Measurements from ENCODE around the gene MEX3D.

MEX3D gene

DNA sequence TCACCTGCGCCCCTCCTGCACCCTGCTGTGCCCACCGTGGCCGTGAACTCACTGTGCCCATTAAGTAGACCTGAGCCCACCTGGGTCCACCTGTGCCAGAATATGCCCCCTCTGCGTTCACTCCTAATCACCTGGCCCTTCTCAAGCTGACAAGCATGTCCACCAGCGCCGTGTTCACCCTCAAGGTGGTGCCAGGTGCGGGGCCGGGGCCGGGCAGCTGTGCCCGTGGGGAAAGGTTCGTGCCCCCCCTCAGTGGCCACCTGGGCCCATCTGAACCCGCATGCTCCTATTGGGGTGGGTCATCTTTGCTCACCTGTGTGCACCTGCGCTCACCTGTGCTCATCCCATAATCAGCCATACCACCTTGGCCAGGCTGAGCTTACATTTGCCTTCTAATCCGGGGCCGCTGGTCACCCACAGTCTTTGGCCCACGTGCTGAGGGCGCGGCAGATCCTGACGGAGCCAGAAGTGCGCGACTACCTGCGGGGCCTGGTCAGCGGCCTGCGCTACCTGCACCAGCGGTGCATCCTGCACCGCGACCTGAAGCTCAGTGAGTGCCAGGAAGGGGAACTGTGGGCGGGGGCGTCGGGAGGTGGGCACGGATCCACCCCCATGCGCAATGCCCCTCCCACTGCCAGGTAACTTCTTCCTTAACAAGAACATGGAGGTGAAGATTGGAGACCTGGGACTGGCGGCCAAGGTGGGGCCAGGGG is 41.9 kb downstream of the MEX3D start:
- Histone ChIP-seq H3K27ac (replicated peaks) (no peak overlapping the region), H3K4me3 (replicated peaks; ENCODE audit: insufficient read depth, low read length) (no peak overlapping the region), H3K27me3 (ENCODE audit: insufficient read depth, poor library complexity, severe bottlenecking) (peaks cover 22% of the 10 kb centered on the region)
- DNase-seq (ENCODE audit: low read depth in 1 of 2, low spot score in 1 of 2), result no peak
- TF ChIP-seq, protein P1, sequence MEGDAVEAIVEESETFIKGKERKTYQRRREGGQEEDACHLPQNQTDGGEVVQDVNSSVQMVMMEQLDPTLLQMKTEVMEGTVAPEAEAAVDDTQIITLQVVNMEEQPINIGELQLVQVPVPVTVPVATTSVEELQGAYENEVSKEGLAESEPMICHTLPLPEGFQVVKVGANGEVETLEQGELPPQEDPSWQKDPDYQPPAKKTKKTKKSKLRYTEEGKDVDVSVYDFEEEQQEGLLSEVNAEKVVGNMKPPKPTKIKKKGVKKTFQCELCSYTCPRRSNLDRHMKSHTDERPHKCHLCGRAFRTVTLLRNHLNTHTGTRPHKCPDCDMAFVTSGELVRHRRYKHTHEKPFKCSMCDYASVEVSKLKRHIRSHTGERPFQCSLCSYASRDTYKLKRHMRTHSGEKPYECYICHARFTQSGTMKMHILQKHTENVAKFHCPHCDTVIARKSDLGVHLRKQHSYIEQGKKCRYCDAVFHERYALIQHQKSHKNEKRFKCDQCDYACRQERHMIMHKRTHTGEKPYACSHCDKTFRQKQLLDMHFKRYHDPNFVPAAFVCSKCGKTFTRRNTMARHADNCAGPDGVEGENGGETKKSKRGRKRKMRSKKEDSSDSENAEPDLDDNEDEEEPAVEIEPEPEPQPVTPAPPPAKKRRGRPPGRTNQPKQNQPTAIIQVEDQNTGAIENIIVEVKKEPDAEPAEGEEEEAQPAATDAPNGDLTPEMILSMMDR (IDR thresholded peaks at IDR 0.05; ENCODE audit: insufficient read depth, low read length), result no peak
- no peak for TF ChIP-seq POLR2AphosphoS5 (IDR thresholded peaks at IDR 0.05; ENCODE audit: low read depth)
- TF ChIP-seq GABPA (IDR thresholded peaks at IDR 0.05; ENCODE audit: low read depth), result no peak
- TF ChIP-seq SPI1 (IDR thresholded peaks at IDR 0.05; ENCODE audit: borderline replicate concordance, low read depth), result no peak
- TF ChIP-seq, protein P2, sequence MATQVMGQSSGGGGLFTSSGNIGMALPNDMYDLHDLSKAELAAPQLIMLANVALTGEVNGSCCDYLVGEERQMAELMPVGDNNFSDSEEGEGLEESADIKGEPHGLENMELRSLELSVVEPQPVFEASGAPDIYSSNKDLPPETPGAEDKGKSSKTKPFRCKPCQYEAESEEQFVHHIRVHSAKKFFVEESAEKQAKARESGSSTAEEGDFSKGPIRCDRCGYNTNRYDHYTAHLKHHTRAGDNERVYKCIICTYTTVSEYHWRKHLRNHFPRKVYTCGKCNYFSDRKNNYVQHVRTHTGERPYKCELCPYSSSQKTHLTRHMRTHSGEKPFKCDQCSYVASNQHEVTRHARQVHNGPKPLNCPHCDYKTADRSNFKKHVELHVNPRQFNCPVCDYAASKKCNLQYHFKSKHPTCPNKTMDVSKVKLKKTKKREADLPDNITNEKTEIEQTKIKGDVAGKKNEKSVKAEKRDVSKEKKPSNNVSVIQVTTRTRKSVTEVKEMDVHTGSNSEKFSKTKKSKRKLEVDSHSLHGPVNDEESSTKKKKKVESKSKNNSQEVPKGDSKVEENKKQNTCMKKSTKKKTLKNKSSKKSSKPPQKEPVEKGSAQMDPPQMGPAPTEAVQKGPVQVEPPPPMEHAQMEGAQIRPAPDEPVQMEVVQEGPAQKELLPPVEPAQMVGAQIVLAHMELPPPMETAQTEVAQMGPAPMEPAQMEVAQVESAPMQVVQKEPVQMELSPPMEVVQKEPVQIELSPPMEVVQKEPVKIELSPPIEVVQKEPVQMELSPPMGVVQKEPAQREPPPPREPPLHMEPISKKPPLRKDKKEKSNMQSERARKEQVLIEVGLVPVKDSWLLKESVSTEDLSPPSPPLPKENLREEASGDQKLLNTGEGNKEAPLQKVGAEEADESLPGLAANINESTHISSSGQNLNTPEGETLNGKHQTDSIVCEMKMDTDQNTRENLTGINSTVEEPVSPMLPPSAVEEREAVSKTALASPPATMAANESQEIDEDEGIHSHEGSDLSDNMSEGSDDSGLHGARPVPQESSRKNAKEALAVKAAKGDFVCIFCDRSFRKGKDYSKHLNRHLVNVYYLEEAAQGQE (IDR thresholded peaks at IDR 0.05; ENCODE audit: insufficient replicate concordance, low read depth), result no peak

DNA sequence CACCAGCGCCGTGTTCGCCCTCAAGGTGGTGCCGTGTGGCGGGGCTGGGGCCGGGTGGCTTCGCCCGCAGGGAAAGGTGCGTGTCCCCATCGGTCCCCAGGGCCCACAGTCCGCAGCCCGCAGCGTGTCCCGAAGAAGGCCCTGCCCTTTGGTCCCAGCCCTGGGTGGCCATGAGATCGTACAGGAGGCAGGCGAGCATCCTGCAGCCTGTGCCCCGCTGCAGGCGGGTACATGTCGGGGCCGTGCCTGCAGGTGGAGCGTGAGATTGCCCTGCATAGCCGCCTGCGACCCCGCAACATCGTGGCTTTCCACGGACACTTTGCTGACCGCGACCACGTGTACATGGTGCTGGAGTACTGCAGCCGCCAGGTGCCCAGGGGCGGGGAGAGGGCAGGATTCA is 42.8 kb downstream of the MEX3D start:
- TF ChIP-seq SPI1 (IDR thresholded peaks at IDR 0.05; ENCODE audit: borderline replicate concordance, low read depth), result no peak
- Histone ChIP-seq H3K27me3 (ENCODE audit: insufficient read depth, poor library complexity, severe bottlenecking) (peaks cover 22% of the 10 kb centered on the region), H3K4me3 (replicated peaks; ENCODE audit: insufficient read depth, low read length) (no peak overlapping the region), H3K27ac (replicated peaks) (no peak overlapping the region)
- no peak for DNase-seq (ENCODE audit: low read depth in 1 of 2, low spot score in 1 of 2)

DNA sequence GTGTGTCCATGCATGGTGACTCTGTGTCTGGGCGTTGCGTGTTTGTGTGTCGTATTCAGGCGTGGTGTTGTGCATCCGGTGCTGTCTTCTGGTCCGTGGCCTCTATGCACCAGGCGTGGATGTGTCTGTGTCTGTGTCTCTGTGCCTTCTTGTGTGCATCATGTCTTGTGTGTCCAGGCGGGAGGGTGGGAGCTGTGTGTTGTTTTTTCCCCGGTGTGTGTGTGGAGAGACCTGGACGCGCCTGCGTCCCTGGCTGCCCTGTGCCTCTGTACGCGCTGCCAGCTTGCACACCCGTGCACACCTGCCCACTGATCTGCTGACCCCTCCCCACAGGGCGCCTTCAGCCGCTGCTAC is 43.2 kb downstream of the MEX3D start:
- DNase-seq (ENCODE audit: low read depth in 1 of 2, low spot score in 1 of 2), result no peak
- H3K4me3 ChIP-seq (replicated peaks; ENCODE audit: insufficient read depth, low read length), result no peak overlapping the region

More for the DNA sequence above, 43.2 kb downstream of the MEX3D start:
- peaks cover 22% of the 10 kb centered on the region for H3K27me3 ChIP-seq (ENCODE audit: insufficient read depth, poor library complexity, severe bottlenecking)
- TF ChIP-seq, protein P1 (IDR thresholded peaks at IDR 0.05; ENCODE audit: insufficient read depth, low read length), result no peak
- TF ChIP-seq GABPA (IDR thresholded peaks at IDR 0.05; ENCODE audit: low read depth), result no peak
- TF ChIP-seq SPI1 (IDR thresholded peaks at IDR 0.05; ENCODE audit: borderline replicate concordance, low read depth), result no peak
- TF ChIP-seq, protein P2 (IDR thresholded peaks at IDR 0.05; ENCODE audit: insufficient replicate concordance, low read depth), result no peak
- no peak for TF ChIP-seq POLR2AphosphoS5 (IDR thresholded peaks at IDR 0.05; ENCODE audit: low read depth)
- no peak overlapping the region for H3K27ac ChIP-seq (replicated peaks)
